GM12891 (cell line): Measurements from ENCODE around the gene CSTPP1.

ENCODE experiments used
- POLR2A ChIP-seq: IDR thresholded peaks from 2 replicates; pipeline ENCODE4 v1.6.1; 2011; ENCODE audit warnings: low read depth, low read length, control low read depth
- POLR2AphosphoS5 ChIP-seq: IDR thresholded peaks from 2 replicates; pipeline ENCODE4 v1.6.1; 2011; ENCODE audit warnings: low read depth, low read length, control low read depth
- POU2F2 ChIP-seq: IDR thresholded peaks from 2 replicates; pipeline ENCODE4 v1.6.1; 2011; ENCODE audit warnings: low read depth, mild to moderate bottlenecking, control low read depth, low read length, moderate library complexity
- SPI1 ChIP-seq: IDR thresholded peaks from 2 replicates; pipeline ENCODE4 v1.6.1; 2011; ENCODE audit warnings: low read depth, low read length, control low read depth

GRCh38 chr11:47183969-47184368 is 247.4 kb downstream of the CSTPP1 start:
- TF ChIP-seq POLR2AphosphoS5, result no peak
- no peak for TF ChIP-seq POLR2A
- no peak for TF ChIP-seq POU2F2
- no peak for TF ChIP-seq SPI1
